ENCODE data around the gene RTN3.

GRCh38 chr11:63670096-63670432 lies 11.2 kb upstream of the RTN3 start:
- TF ChIP-seq POLR2A (IDR thresholded peaks at IDR 0.05; ENCODE audit: low read depth, low read length) (no peak), TAF1 (IDR thresholded peaks at IDR 0.05; ENCODE audit: borderline replicate concordance, low read depth, low read length) (no peak), POLR2AphosphoS5 (IDR thresholded peaks at IDR 0.05; ENCODE audit: low read depth, low read length) (no peak)

All from GM12892 (cell line).